GM21825 (cell line): ENCODE measurements around the gene CEACAM8.
"Not testable (repeated sequence)": the region's sequence is repeated elsewhere in the genome, so short reads cannot be mapped to it uniquely, and the experiment has no call there.

Experiments
- ATAC-seq: cut with Tn5 transposase; IDR thresholded peaks from one replicate; pipeline ENCODE4 v1.9.1; 2021; ENCODE audit warnings: mild to moderate bottlenecking, moderate library complexity; ENCODE audit not compliant: unreplicated experiment

Gene CEACAM8

DNA sequence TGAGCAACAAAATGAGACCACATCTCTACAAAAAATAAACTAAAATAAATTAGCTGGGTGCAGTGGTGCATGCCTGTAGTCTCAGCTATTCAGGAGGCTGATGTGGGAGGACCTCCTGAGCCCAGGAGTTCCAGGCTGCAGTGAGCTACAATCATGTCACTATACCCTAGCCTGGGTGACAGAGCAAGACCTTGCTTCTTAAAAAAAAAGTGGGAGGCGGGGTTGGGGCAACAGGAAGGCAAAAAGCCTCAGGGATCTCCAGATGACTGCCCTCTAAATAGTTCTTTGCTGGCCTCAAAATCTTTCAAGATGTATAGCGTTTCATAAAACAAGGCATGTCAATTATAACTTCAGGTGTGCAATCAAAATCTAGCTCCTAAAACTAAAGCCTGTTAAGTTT lies 18.5 kb downstream of the CEACAM8 start:
- no peak for ATAC-seq

DNA sequence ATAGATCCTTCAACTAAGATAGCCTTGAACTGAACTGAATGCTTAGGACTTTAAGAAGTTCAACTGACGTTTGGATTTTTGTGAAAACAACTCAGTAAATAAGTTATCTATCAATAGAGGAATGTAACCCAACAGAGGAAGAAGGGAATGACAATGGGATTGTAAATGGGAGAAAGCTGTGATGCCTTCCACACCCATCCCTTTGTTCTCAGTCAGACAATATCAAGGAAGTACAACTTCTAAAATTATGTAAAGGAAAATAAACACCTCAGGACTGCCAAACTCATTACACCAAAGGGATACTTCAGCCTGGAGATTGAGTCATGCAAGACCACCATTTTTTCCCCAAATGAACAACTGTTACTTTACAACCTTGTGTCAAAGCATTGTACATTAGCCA lies 21.1 kb downstream of the CEACAM8 start:
- ATAC-seq: no peak

DNA sequence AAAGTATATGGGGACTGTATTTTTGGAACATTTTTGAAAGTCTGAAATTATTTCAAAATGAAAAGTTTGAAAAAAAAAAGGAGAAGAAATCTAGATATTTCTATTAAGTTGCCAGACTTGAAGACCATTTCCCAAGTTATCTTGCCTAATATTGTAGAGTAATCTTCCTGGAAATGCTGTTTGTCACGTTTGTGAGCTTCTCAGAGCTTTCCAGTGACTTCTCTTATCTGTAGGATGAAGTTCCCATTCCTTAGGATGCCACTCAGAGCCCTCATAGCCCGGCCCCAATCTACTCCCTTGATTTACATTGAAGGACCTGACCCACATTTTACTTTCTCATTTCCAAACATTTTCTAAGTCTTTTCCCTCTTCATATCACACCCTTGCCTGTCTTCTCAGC lies 23.6 kb downstream of the CEACAM8 start:
- ATAC-seq: no peak

DNA sequence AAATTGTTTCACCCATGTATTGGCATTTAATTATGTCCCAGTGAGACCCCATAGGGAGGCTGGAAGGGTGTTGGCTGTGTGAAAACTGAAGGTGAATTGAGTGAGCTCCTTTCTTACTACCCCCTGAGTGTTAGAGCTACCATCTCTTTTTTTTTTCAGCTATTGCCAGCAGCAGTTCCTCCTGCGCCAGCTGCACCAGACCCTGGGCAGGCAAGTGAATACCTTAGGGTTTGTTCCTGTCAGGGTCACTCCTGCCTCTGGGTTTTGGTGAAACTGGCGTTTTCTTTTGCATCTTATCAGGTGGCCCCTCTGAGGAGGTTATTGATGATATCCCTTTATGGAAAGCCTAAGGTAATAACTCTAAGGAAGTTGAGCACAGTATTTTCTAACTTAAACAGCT lies 25.5 kb downstream of the CEACAM8 start:
- no peak for ATAC-seq

DNA sequence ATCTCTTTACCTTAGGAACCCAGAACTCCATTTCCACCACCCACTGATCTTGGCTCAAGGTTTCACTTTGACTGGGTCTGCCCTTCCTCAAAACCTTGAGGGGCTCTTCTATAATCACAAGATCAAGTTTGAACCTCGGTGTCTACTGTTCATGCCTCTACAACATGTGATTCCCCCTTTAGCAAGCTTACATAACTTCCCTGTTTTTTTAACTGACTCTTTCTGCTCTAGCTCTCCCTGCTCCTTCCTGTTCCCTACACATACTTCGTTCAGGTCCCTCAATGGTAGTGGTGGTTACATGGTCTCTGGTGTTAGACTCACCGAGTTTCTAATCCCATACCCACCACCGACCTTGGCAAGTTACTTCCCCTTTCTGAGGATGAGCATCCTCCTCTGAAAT lies 26.7 kb downstream of the CEACAM8 start:
- no peak for ATAC-seq

DNA sequence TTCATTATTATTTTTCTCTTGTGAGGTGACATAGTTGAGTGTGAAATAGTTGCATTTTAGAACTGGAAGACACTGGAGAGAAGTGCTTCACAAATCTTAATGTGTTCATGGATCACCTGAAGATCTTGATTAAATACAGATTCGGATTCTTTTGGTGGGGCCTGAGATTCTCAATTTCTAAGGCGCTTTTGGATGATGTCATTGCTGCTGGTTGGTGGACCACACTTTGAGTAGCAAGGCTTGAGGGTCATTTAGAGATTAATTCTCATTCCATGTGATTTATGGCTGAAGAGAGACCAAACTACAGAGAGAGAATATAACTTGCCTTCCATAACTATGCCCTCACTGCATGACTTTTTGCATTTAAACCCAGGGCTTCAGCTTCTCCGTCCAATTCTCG lies 27.2 kb downstream of the CEACAM8 start:
- ATAC-seq: no peak

DNA sequence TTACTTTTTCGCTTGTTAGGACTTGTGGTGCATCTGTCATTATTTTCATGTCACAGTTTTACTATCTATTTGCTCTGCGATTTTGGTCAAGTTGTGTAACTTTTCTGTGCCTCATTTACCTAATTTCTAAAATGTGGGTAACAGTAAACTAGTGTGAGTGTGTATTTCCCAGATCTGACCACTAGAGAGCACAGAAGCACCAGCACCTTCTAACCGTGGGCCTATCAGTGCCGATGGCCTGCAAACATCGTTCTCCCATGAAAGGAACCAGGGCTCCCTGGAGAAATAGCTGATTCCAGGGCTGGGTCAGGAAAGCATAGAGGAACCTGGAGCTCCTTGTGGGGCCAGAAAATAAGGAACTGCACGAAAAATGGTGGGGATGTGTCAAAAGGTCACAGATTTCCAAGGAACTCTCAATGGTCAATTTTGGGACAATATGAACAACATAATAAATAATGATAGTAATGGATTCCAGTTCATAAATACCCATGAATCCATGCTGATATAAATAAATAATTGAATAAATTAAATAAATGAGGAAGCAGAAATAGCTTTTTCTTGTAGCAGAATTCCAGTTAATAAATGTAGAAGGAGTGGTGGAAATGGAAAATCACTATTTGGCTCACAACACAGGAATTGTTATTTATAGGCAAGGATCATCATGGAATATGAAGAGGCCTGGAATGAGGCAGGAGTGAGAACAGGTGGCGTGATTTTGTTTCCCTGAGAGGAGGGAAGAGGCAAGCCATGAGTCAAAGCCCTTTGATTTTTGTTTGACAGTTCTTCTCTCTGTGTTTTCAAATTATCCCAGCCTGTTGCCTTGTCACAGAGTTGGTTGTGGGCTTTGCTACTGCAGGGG lies 31.1 kb downstream of the CEACAM8 start:
- no peak for ATAC-seq

DNA sequence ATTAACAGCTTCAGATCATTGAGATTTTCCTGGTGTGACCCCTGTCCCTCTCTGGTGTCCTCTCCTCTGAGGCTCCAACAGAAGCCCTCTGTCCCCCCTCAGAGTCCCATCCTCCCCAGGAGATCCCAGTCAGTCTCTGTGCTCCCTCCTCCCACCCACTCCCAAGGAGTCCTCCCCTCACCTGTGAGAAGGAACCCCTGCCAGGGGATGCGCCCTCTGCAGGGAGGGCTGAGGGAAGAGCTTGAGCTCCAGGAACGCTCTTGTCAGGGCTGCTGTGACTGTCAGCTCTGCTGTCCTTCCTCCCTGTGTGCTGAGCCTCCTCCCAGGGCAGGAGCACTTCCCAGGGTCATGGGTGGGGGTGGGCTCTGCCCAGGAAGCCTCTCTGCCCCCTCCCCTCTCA lies 33.2 kb downstream of the CEACAM8 start:
- ATAC-seq: no peak

DNA sequence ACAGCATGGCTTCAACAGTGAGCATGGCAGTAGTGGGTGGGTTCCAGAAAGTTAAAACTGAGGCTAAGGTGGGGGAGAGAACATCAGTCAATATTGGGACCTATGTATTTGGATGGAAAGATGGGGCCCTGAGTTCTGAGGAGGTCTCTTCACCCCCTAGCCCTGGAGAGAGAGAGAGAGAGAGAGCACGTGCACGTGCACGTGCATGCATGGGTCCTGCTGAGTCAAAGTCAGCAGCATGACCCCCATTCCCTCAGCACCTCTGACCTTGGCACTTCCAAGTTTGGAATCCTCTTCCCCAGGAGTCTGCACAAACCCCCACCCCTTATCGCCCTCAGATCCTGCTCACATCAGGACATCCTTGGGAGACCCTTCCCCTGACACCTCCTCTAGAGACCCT lies 34.0 kb downstream of the CEACAM8 start:
- ATAC-seq: no peak

DNA sequence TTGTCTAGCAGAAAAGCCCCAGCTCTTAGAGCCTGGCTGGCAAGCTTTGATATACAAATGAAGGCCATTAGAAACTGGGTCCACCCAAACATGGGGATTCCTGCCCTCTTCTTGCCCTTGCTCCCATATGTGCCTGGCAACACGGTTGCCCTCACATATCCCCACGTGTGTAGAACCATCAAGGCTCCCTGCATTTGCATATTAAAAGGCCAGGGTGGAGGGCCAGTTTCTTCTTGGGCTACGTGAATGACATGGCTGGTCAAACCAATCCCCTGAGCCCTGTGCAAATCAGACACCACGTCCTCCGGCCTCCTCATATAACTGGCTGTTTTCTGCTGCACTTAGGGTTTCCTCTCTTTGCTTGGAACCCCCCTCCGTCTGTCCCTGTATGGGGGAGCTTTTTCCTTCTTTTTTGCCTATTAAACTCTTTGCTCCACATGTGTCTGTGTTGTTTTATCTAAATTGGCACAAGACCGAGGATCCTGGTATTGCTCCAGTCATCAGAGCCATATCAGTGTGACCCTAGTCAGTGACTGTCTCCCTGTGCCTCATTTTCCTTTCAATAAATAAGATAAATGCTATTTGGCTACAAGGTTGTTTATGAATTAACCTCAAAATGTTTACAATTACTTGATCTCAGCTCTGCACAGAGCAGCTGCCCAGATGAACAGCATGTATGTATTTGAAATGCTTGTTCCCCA lies 36.1 kb downstream of the CEACAM8 start:
- no peak for ATAC-seq

DNA sequence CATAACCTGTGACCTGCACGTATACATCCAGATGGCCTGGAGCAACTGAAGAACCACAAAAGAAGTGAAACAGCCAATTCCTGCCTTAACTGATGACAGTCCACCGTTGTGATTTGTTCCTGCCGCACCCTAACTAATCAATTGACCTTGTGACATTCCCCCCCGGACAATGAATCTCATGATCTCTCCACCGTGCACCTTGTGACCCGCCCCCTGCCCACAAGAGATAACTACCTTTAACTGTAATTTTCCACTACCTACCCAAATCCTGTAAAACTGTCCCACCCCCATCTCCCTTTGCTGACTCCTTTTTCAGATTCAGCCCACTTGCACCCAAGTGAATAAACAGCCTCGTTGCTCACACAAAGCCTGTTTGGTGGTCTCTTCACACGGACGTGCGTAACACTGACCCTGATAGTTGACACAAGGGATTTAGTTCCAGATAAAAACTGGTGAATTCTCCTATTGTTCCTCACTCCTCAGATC lies 37.3 kb downstream of the CEACAM8 start:
- ATAC-seq: not testable (repeated sequence)

DNA sequence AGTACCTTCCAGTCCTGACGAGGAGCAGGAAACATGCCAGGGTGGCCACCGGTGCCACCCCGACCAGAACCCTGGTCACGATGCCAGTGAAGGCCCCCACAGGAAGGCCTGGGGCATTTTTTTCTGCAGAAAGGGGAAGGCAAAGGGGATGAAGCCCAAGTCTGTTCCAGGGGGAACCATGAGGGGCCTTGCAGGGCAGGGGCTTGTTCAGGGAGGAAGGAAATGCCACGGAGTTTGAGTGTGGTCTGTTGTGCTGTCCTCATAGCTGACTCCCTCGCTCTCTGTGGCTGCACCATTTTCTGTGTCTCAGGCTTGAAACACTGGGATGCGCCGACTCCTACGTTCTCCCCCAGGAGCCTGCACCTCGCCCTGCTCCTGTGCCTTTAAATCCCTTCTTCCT lies 38.9 kb downstream of the CEACAM8 start:
- no peak for ATAC-seq

DNA sequence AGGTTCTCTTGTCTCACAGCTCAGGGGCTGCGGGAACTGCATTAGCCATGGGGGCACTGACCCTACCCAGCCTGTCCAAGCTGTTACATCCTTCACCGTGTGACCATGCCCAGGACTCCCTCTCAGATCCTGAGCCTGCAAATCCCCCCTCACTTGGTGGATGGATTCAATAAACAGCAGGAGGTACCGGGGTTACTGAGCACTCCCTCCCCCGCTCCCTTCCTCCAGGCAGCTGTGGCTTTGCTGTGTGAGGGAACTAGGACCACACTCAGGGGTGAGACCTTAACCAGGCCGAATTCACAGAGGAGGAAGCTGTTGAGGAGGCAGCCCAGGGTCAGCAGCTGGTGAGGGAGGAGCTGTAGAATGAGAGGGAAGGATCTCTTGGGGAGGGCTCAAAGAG lies 39.4 kb downstream of the CEACAM8 start:
- ATAC-seq: no peak

DNA sequence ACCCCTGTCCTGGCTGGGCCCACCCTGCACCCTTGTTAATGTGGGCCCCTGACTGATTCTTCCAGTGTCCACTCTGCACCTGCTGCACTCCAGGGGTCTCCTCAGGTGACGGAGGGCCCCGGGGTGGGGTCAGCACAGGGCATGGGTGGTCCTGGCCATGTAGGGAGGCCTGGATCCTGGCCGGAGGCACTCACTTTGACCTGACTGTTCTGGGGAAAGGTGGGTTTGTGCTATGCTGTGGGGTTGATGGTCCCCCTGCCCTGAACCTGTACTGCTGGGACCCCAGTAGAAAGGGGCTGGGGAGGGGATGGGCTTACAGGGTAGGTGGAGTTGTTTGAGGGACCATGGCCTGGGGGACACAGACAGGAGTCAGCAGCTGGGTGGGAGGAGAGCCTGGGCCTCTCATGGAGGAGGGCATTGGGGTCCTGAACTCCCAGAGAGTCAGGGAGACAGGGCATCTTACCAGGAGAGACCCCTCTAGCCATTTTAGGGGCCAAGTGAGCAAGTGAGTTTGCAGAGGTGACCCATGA lies 40.6 kb downstream of the CEACAM8 start:
- no peak for ATAC-seq

DNA sequence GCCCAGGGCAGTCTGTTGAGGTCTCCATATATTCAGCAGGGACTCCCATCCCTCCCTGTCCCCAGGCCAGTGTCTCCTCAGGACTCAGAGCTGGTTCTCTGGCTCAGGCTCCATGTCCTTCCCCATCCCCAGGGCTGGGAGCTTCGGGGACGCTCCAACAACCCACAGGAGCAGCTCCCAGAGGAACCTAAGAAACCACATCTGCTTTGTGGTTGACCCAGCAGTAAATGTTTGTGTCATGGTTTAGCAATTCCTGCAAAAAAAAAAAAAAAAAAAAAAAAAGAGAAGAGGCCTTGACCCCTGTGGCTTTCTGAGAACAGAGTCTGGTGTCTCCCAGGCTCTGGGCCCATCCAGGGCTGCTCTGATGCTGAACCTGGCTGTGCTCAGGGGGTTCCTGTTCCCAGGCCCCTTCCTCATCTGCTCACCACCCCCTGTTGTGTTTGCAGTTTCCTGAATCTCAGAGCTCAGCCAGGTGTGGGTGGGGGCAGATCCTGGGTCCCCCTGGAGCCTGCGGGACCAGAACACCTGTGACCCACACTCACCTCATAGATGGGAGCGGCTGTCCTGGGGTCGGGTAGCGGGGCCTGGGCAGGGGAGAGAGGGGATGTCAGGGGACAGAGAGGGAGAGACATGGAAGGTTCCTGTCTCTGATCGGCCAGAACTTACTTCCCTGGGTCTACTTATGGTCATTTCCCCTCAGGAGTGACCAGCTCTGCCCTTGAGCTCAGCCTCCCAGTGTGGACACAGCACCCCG lies 41.3 kb downstream of the CEACAM8 start:
- no peak for ATAC-seq

DNA sequence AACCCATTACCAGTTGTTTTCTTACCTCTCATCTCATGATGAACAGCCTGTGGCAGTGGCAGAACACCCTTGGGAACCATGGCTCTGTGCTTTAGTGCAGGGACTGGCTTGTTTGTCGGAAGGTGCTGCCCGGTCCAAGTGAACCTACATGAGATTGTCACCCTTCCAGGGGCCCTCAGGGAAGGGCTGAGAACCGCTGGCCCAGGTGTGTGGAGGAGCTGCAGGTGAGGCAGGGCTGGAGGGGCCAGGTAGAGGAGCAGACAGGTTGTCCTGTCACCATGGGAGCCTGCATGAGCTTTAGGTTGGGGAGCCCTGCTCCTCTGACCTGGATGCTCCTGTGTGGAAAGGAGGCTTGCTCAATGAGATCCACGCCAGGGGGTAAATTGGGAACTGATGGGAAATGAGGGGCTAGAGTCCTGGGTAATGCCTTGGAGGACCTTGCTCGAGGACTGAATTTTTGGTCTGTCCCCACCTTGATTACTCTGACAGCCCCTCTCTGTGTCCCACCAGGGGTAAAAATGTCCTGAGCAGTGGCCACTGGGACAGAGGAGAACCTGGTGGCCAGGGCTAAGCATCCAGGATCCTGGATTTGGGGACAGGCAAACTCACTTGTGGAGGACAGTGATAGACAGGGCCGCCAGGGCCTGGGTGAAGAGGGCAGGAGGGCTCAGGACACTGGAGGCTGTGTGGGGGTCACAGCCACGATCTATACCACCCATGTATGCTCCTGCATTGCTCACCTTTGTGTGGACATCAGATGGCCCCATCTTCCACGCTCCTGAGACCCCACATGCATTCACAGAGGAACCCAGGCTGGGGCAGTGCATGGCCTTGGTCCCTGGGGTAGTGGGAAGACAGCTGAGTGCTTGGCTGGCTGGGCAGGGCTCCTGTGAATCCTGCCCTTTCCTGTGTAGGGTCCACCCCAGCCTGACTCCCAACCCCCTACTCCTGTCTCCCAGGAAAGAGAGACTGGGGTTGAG lies 42.3 kb downstream of the CEACAM8 start:
- no peak for ATAC-seq

DNA sequence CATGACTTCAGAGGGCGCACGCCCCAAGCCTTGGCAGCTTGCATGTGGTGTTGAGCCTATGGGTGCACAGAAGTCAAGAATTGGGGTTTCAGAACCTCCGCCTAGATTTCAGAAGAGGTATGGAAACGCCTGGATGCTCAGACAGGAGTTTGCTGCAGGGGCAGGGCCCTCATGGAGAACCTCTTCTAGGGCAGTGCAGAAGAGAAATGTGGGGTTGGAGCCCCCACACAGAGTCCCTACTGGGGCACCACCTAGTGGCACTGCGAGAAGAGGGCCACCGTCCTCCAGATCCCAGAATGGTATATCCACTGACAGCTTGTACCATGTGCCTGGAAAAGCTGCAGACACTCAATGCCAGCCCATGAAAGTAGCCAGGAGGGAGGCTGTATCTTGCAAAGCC lies 44.2 kb downstream of the CEACAM8 start:
- ATAC-seq: not testable (repeated sequence)

DNA sequence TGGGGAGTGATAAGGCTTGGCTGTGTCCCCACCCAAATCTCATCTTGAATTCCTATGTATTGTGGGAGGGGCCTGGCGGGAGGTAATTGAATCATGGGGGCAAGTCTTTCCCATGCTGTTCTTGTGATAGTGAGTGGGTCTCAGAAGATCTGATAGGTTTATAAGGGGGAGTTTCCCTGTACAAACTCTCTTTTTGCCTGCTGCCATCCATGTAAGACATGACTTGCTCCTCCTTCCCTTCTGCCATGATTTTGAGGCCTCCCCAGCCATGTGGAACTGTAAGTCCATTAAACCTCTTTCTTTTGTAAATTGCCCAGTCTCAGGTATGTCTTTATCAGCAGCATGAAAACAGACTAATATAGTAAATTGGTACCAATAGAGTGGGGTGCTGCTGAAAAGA lies 45.7 kb downstream of the CEACAM8 start:
- not testable (repeated sequence) for ATAC-seq

DNA sequence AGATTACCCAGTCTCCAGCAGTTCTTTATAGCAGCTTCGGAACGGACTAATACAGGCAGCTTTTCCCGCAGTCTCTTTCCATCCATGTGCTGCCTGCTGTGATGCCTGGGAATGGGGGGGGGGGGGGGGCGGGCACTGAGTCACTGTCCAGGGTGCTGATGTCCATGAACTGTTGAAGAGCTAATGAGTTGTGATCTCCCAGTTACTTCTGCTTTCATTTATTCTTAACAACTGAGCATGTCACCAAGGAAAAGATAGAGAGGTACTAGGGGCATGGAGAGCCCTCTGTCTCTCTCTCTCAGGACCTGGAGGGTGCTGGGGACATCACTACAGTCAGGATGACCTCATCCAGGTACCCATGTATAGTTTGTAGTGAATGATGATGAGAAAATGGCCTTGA lies 46.2 kb downstream of the CEACAM8 start:
- ATAC-seq: no peak

DNA sequence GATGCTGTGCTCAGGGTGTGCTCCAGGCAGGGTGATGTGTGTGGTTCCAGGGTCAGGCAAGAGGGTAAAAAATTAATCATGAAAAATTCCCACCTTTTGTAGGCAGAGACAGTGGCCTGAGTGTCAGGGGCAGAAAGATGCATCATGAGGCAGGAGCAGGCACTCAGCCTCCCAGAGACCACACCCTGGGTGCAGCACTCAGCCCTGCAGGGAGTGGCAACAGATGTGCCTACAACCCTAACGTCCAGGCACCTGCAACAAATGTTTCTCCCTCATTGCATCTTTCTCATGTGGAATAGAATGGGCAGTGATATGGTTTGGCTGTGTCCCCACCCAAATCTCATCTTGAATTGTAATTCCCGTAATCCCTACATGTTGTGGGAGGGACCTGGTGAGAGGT lies 46.8 kb downstream of the CEACAM8 start:
- ATAC-seq: no peak
